ENCODE results near the gene CHST5.

GRCh38 chr16:75501359-75501758, 34.5 kb downstream of the CHST5 start:
- TF ChIP-seq, protein P1, sequence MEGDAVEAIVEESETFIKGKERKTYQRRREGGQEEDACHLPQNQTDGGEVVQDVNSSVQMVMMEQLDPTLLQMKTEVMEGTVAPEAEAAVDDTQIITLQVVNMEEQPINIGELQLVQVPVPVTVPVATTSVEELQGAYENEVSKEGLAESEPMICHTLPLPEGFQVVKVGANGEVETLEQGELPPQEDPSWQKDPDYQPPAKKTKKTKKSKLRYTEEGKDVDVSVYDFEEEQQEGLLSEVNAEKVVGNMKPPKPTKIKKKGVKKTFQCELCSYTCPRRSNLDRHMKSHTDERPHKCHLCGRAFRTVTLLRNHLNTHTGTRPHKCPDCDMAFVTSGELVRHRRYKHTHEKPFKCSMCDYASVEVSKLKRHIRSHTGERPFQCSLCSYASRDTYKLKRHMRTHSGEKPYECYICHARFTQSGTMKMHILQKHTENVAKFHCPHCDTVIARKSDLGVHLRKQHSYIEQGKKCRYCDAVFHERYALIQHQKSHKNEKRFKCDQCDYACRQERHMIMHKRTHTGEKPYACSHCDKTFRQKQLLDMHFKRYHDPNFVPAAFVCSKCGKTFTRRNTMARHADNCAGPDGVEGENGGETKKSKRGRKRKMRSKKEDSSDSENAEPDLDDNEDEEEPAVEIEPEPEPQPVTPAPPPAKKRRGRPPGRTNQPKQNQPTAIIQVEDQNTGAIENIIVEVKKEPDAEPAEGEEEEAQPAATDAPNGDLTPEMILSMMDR (conservative IDR thresholded peaks at IDR 0.05 in 1 of 2, IDR thresholded peaks at IDR 0.05 in 1 of 2; ENCODE audit: low read depth in 1 of 2, low read length in 2 of 2): no peak
- TF ChIP-seq EZH2 (IDR thresholded peaks at IDR 0.05; ENCODE audit: low read length, missing control alignments): no peak
